ENCODE measurements around the gene FOXJ3.

The FOXJ3 gene

DNA sequence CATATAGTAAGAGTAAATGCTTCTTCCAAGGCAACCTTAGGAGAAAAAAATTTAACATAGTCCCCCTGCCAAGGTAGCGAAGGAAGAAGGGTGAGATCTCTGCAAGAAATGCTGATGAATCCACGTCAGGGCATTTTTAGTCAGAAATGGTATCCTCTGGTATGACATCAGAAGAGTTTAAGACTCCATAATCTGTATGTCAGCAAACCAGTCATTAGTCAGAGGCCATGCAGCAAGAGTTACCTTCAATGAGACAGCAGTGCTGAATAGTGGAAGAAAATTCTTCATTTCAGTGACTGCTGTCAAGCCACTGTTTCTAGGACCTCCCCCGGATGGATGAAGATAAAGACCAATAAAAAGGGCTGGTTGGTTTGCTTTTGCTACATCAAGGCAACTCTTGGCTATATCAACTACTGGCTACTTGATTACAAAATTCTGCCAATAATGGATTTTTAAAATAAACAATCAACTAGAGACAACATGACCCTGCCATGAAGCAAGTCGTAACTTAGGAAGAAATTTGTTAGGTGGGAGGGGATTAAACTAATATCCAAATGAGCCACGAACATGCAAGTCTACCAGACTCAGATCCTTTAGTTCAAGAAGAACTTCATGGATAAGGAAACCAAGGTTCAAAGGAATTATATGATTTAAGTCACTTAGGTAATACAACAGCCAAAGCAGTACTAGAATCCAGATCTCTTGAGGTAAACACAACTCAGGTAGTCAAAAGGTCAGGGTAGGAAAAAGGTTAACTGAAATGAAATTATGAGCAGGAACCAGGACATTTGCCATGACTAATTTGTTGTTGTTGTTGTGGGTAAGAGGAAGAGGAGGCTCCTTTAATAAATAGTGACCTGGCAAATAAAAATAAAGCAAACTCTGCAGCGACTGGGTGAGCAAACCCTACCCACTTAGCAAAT lies 144.8 kb downstream of the FOXJ3 start:
- DNase-seq (ENCODE audit: low read depth) = no peak

- peak; percentile 44 for DNase-seq (ENCODE audit: low read depth)
Measured at GRCh38 chr1:42186152-42186551, 148.9 kb downstream of the FOXJ3 start.

GRCh38 chr1:42184616-42185015 lies 150.4 kb downstream of the FOXJ3 start:
- no peak for DNase-seq (ENCODE audit: low read depth)

DNA sequence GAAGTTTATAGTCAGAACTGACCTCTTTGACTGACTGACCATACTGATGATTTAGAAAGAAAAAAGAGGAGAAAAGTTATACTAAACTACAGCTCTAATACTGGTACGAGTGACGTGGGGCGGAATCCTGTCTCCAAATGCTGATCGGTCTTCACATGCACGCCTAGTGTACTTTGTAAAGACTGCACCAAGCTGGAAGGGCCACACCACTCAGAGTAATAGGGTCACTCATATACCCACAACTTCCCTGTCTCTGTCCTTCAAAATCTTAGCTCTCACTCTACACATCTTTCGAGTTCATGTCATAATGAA lies 151.1 kb downstream of the FOXJ3 start:
- no peak for DNase-seq (ENCODE audit: low read depth)

GRCh38 chr1:42183210-42183956 lies 151.7 kb downstream of the FOXJ3 start:
- no peak for DNase-seq (ENCODE audit: low read depth)

GRCh38 chr1:42181687-42182086 lies 153.3 kb downstream of the FOXJ3 start:
- DNase-seq (ENCODE audit: low read depth) = no peak

DNA sequence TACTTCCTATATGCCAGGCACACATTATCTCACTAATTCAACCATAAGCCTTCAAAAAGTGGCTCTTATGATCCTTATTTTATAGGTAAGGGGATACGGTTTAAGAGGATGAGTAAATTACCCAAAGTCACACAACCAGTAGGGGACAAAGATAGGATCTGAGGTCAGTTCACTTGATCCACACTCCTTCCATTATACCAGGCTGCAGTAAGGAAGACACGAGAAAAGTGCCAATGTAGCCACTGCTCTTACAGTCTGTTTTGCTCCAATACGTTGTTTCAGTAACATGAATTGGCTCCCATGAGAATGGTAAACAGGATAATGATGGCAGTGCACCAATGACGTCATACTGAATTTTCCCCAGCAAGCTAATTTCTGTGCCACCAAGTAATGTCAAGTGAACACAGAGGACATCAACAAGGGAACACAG lies 155.1 kb downstream of the FOXJ3 start:
- no peak for DNase-seq (ENCODE audit: low read depth)

- DNase-seq (ENCODE audit: low read depth) = no peak
Measured at GRCh38 chr1:42179275-42179674, 155.8 kb downstream of the FOXJ3 start.

DNA sequence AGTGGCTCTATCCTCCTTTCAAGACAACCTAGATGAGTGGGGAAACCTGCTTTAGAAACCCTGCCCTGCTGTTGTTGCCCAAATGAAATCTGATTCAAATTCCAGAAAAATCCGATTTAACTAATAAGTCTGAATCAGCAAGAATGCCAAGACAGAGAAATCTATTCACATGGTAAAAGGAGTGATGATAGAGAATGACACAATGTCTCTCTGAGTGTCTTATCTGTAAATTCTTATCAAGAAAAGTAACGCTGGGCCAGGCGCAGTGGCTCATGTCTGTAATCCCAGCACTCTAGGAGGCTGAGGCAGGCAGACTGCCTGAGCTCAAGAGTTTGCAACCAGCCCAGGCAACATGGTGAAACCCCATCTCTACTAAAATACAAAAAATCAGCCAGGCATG lies 156.8 kb downstream of the FOXJ3 start:
- DNase-seq (ENCODE audit: low read depth) = no peak

- peak; percentile 66 for DNase-seq (ENCODE audit: low read depth)
Measured at GRCh38 chr1:42177541-42177981, 157.5 kb downstream of the FOXJ3 start.

- DNase-seq (ENCODE audit: low read depth) = no peak
Measured at GRCh38 chr1:42176902-42177519, 158.0 kb downstream of the FOXJ3 start.

GRCh38 chr1:42175314-42176054 lies 159.6 kb downstream of the FOXJ3 start:
- DNase-seq (ENCODE audit: low read depth) = no peak

DNA sequence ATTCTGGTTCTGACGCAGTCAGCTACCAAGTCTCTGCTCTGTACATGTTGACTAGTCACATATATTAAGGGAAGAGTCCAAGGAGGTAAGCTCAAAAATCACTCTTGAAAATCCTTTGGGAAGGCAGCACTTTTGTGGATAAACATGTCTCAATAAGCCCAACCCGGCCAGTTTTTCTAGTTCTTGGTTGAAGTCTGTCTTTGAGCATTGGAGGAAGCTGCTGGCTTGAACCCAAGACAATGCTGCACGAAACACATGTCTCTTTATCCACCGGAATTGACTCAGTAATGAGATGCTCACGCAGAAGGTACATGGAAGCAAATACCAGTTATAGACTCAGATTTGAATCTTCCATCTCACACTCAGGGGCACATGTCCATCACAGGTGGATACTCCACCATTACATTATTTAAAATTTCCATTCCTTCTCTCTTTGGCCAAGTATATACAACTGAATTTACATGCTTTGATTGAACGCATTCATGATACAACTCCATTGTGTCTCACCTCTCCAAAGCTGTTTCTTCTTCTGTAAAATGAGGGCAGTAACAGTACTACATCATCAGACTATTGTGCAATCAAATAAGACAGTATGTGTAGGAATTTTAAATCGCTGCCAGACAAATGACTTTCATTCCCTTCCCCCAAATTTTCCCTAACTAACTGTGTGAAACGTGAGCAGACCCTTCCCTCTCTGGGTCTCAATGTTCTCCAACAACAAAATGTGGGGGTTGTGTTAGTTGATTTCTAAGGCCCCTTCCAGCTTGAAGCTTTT lies 160.9 kb downstream of the FOXJ3 start:
- DNase-seq (ENCODE audit: low read depth) = no peak

DNA sequence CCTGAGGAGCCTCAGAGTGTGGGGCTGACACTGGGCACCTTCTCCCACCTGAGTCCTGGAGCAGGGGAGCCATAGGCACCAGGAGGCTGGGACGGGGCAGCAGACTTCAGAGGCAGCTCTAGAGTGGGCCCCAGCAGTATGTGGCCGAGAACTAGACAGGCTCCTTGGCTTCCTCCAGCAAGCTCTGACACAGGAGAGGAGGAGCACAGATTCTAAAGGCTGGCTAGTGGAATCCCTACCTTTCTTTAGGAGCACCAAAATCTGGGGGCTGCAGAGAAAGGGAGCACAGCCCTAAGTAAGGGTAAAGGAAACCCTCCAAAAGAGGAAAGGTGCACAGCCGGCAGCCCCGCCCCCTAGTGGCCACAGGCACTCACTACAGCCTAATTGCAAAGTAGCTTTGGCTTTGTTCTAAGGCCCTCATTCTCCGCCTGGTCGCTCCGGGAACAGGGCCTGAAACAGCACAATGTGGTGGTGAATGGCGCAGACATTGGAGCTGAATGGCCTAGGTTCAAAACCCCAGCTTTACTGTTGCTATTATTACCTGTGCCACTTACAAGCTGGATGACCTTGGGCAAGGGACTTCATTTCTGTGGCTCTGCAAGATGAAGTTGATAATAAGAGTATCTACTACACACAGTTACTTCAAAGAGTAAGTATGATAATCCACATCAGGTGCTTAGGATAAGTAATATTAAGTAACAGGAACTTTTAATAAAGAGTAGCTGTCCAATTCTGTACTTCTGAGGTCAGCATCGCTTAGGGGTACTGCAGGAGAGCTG lies 161.7 kb downstream of the FOXJ3 start:
- DNase-seq (ENCODE audit: low read depth) = no peak

DNA sequence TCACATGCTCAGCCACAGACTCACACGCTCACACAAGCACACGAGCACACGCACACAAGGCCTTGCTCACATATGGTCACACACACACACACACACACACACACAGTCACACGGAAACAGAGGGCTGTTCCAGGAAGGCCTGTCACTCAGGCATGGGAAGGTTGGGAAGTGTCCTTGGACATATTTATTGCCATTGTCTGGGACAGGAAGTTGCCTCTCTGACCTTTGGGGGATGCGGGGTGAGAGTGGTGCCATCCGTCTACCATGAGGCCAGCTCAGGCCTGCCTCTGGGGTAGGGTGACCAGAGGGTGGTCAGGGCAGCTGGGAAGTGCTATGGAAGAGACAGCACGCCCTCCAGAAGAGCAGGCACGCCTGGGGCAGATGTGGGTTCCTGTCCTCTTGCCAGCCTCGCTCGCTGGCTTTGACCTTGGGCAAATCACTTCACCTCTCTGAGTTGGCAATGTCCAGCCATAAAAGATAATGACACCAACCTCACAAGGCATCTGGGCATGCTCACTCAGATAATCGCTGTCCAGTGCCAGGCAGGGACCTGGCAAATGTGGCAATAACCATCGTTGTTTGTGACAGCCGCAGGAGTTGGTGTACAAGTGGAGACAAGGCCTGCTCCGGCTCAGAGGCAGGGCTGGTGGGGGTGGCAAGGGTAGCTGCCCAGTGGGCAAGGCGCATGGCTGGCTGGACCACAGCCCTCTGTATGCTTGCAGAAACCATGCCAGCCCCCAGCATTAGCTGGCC lies 162.5 kb downstream of the FOXJ3 start:
- no peak for DNase-seq (ENCODE audit: low read depth)

- DNase-seq (ENCODE audit: low read depth) = no peak
Measured at GRCh38 chr1:42171679-42172266, 163.3 kb downstream of the FOXJ3 start.

GRCh38 chr1:42170779-42171621 lies 164.0 kb downstream of the FOXJ3 start:
- DNase-seq (ENCODE audit: low read depth) = no peak

DNA sequence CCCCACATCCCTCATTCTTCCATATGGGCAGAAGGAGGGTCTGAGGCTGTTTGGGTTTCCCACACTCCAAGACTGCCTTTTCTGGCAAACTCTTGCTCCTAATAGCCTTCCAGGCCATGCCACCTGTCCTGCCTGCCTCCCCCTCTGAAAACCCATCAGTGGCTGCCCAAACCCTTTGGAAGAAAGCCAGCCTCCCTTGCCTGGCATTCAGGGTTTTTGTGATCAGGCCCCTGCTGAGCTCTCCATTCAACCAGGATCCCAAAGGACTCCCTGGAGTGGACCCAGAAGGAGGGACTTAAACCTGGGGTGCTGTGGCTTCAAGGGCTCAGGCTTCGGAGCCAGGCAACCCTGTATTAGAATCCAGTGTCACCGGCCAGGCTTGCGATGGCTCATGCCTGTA lies 166.3 kb downstream of the FOXJ3 start:
- DNase-seq (ENCODE audit: low read depth) = no peak

- no peak for DNase-seq (ENCODE audit: low read depth)
Measured at GRCh38 chr1:42168391-42168670, 166.7 kb downstream of the FOXJ3 start.

All from GM04504 (cell line).